ENCODE data around the gene PIAS2. TPM values are rescaled to one million over a fixed set of nuclear protein-coding genes. Genes with fewer than 3 reads are reported as not detected.

The PIAS2 gene
- total and polyA plus RNA-seq, 2 experiments from 2014 or later, result 30.3 to 54.2 TPM

GRCh38 chr18:46888965-46889364 lies 28.3 kb downstream of the PIAS2 start:
- no peak overlapping the region for H3K4me3 ChIP-seq
- H3K36me3 ChIP-seq (ENCODE audit: insufficient read depth), result peaks cover 22% of the 10 kb centered on the region
- no peaks in the 10 kb centered on the region for H3K4me1 ChIP-seq (ENCODE audit: insufficient read depth)
- no peak for DNase-seq (ENCODE audit: low spot score)
- H3K27ac ChIP-seq (ENCODE audit: low read depth), result no peak overlapping the region
- peaks cover 11% of the 10 kb centered on the region; the same call in 1 of the 2 replicates for H4K20me1 ChIP-seq (replicated peaks; ENCODE audit: insufficient read depth)
- no peaks in the 10 kb centered on the region for H3K9me2 ChIP-seq (ENCODE audit: insufficient read depth)
- Mint-ChIP-seq H3K4me3 (no peak overlapping the region), H3K27ac (no peak overlapping the region), H3K4me1 (0 out of 3 replicates have a peak, but pooled peaks cover 4% of the 10 kb centered on the region), H3K27me3 (ENCODE audit: insufficient read depth, low read depth, poor library complexity) (peaks cover 2% of the 10 kb centered on the region), H3K36me3 (ENCODE audit: low read depth) (peaks cover 80% of the 10 kb centered on the region), H3K9me3 (peaks cover 52% of the 10 kb centered on the region)
- no peak for ATAC-seq
- no peaks in the 10 kb centered on the region for H3K27me3 ChIP-seq (ENCODE audit: insufficient read depth)
- no peaks in the 10 kb centered on the region for H3F3A ChIP-seq (replicated peaks; ENCODE audit: low read depth)
- no peak overlapping the region for H3K4me2 ChIP-seq
- peaks cover 100% of the 10 kb centered on the region for H3K79me2 ChIP-seq (replicated peaks; ENCODE audit: insufficient read depth)
- no peak overlapping the region for H2AFZ ChIP-seq
- no peak for TF ChIP-seq STAT1 (IDR thresholded peaks at IDR 0.05; ENCODE audit: unreplicated experiment)
- TF ChIP-seq EZH2 (IDR thresholded peaks at IDR 0.05; ENCODE audit: low read depth, unreplicated experiment), result no peak
- TF ChIP-seq ZNF114 (CRISPR knock-in tag; IDR thresholded peaks at IDR 0.05), result no peak
- TF ChIP-seq EZH2phosphoT487 (IDR thresholded peaks at IDR 0.05; ENCODE audit: unreplicated experiment), result no peak
- TF ChIP-seq ZNF462 (CRISPR knock-in tag; IDR thresholded peaks at IDR 0.05), result no peak
- no peak for TF ChIP-seq ZNF331 (CRISPR knock-in tag; IDR thresholded peaks at IDR 0.05; ENCODE audit: low read depth)
- TF ChIP-seq ETS1 (IDR thresholded peaks at IDR 0.05), result no peak
- no peak for TF ChIP-seq REST (IDR thresholded peaks at IDR 0.05; ENCODE audit: unreplicated experiment)
- TF ChIP-seq CREB1 (CRISPR knock-in tag; IDR thresholded peaks at IDR 0.05; ENCODE audit: low read depth), result no peak
- TF ChIP-seq NANOG (IDR thresholded peaks at IDR 0.05; ENCODE audit: borderline replicate concordance), result no peak
- TF ChIP-seq CTCF (conservative IDR thresholded peaks at IDR 0.05; ENCODE audit: low read depth in 2 of 2), result no peak
- no peak for TF ChIP-seq JUNB (IDR thresholded peaks at IDR 0.05; ENCODE audit: unreplicated experiment)
- no peak for TF ChIP-seq POLR2AphosphoS5 (IDR thresholded peaks at IDR 0.05; ENCODE audit: low read depth)
